NOMO-1 treated with dmso at 0.1 percent for 144 hours (cell line): ENCODE data around the gene FAM219B.

ENCODE experiments used
- DNase-seq: peaks from one replicate; lab custom pipeline; 2025; ENCODE audit not compliant: unreplicated experiment; lab: John Stamatoyannopoulos, UW

FAM219B gene

GRCh38 chr15:74850393-74850792 lies 56.3 kb downstream of the FAM219B start:
- DNase-seq, result no peak
